GM13976 (cell line): ENCODE measurements around the gene TTF1.

Source experiments
- DNase-seq: peaks from one replicate; pipeline ENCODE4 v3.0.0; 2012; ENCODE audit warnings: low spot score
- CTCF ChIP-seq: IDR thresholded peaks from 2 replicates; pipeline ENCODE4 v1.5.1; 2012; ENCODE audit warnings: borderline replicate concordance, mild to moderate bottlenecking; ENCODE audit not compliant: insufficient read depth; ENCODE audit errors: extremely low read depth, missing control alignments, control extremely low read depth
- in situ Hi-C: fragments of 300-500 bp; cut with MboI; formaldehyde crosslinking; loops from one replicate; pipeline ENCODE4 v1.12.0; 2022; ENCODE audit warnings: low sequenced_read_pairs, mixed read lengths, inconsistent platforms; ENCODE audit not compliant: unreplicated experiment

The TTF1 gene

GRCh38 chr9:132415181-132415580 is 8.5 kb upstream of the TTF1 start:
- in situ Hi-C loops: loop anchor here (10.0 kb wide), 1 partner anchor 160 kb away; no protein-coding TSS in a partner anchor
- DNase-seq: no peak
- no peak for TF ChIP-seq CTCF

GRCh38 chr9:132414731-132415130 is 8.1 kb upstream of the TTF1 start:
- TF ChIP-seq CTCF: no peak
- in situ Hi-C loops: loop anchor here (10.0 kb wide), 1 partner anchor 160 kb away; no protein-coding TSS in a partner anchor
- DNase-seq: no peak

DNA sequence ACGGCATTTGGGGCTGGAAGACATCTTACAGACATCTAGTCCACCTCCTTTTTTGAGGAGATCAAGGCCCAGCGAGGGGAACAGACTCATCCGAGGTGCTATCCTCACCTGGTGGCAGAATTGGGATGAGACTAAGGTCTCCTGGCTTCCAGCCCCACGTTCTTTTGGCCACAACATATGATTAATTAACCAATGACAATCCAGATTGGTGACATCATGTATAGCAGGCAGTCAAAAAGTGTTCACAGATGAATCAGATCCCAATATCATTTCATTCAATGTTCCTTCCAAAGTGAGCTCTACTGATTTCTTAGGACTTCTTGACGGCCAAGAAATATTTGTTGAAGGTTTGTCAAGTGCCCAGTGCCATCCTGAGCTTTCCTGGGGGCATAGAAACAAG is 7.3 kb upstream of the TTF1 start:
- in situ Hi-C loops: loop anchor here (10.0 kb wide), 1 partner anchor 161 kb away; no protein-coding TSS in a partner anchor
- no peak for TF ChIP-seq CTCF
- DNase-seq: no peak

- peak; percentile 47 for DNase-seq
- in situ Hi-C loops: loop anchor here (10.0 kb wide), 1 partner anchor 163 kb away; no protein-coding TSS in a partner anchor
- TF ChIP-seq CTCF: peak; percentile 57
Measured at GRCh38 chr9:132412089-132412488, 5.4 kb upstream of the TTF1 start.

DNA sequence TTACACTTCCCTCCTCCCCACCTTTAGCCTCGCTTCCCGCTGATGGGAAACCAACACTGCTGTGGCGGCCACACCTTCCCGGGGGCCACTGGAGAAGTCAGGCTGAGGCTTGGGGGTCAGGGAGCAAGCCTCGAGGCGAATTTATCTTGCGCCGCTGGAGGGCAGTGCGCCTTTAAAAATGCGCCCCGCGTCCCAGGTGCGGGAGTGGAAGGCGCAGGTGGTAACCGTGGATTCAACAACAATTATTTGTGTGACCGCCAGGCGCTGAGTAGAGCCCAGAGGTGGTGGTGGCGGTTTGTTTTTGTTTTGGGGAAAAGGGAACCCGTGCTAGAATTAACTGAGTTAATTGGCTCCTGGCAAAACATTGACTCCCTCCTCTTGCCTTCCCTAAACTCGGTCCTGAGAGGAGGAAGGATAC is 4.5 kb upstream of the TTF1 start:
- DNase-seq: peak; percentile 78
- in situ Hi-C loops: loop anchor here (10.0 kb wide), 1 partner anchor 164 kb away; no protein-coding TSS in a partner anchor
- TF ChIP-seq CTCF: peak; percentile 80

GRCh38 chr9:132410642-132411041 is 4.0 kb upstream of the TTF1 start:
- peak; percentile 26 for DNase-seq
- TF ChIP-seq CTCF: no peak
- in situ Hi-C loops: loop anchor here (10.0 kb wide), 1 partner anchor 164 kb away; no protein-coding TSS in a partner anchor

GRCh38 chr9:132409828-132410528 is 3.3 kb upstream of the TTF1 start, which contains the start of gene CFAP77:
CFAP77 (plus strand) TSS chr9:132410211; CDS start chr9:132410272, 61 bp downstream.
- no peak for TF ChIP-seq CTCF
- DNase-seq: peak; percentile 71
- in situ Hi-C loops: loop anchor here (10.0 kb wide), 1 partner anchor 165 kb away; no protein-coding TSS in a partner anchor
